NOMO-1 treated with dmso at 0.1 percent for 144 hours (cell line): ENCODE data around the gene ANKRD66.

Experiments
- DNase-seq: peaks from one replicate; lab custom pipeline; 2025; ENCODE audit not compliant: unreplicated experiment; lab: John Stamatoyannopoulos, UW

The ANKRD66 gene

DNA sequence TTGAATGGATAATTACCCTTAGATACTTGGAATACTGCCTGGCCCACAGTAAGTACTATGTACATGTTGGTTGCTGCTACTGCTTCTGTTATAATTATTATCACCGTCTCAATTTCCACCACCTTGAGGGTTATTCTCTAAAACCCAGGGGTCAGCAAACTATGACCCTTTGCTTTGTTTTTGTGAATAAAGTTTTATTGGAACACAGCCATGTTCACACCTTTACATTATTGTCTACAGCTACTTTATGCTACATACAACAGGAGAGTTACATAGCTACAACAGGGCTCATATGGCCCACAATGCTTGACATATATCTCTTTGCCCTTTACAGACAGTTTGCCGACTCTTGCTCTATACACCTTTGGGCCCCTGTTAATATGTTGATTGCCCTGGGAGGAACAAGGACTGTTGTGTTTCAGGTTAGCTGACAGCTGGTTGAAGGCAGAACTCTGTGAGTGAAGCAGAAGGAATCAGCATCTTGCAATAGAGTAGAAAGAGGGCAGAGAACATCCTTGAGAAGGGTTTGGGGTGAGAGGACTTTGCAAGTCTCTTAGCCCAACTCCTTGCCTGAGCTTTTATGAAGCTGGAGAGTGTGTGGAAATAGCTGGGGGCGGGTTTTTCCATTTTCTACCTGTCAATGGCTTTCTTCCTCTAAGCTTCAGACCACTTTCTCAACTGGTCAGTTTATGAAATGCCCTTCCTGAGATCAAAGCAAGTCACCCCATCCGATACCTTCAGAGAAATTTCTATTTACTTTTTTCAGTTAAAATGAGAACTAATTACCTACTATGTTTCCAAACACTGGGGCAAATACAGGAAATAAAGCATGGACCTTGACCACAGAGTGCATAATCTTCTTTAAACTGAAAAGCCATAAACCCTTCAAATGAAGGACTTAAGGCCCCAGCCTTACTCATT is 43.0 kb downstream of the ANKRD66 start:
- DNase-seq = peak; percentile 79

GRCh38 chr6:46790355-46790874 is 43.7 kb downstream of the ANKRD66 start:
- no peak for DNase-seq

DNA sequence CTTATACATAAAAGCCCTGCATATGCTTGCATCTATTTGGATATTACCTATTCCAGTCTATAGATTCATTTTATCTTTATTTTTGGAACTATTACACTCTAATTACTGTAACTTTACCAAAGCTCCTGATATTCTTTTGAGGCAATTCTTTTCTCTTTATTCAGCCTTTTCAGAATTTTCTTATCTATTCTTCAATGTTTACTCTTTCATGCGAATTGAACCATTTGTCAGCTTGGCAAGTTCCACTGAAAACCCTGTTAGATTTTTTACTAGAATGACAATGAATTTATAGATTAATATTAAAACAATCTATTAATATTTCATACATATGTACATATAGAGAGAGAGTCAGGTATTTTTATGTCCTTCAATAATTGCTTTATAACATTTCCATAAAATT is 45.9 kb downstream of the ANKRD66 start:
- DNase-seq = no peak

DNA sequence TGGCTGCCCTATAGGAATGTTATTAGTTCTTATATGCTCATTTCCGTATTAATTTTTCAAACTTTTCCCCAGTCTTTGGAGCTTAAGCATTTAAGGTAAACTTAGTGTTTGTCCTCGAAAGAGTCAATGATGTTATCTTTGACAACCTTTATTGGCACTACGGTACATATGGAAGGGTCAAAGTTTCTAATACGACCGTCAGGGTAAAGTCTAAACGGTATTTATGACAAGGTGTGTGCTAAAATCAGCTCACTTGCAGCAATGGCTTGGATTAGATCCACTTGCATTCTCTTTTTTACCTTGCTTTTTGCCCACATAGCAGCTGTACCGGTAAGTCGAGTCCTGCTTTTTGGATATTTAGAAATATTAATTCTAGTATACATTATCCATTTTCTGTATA is 46.4 kb downstream of the ANKRD66 start, which contains the start of gene MEP1A:
TSS of gene MEP1A (plus strand) at position 252 of the 400 bp plus-strand sequence. CDS start at position 262, 10 bp downstream.
- DNase-seq = no peak

DNA sequence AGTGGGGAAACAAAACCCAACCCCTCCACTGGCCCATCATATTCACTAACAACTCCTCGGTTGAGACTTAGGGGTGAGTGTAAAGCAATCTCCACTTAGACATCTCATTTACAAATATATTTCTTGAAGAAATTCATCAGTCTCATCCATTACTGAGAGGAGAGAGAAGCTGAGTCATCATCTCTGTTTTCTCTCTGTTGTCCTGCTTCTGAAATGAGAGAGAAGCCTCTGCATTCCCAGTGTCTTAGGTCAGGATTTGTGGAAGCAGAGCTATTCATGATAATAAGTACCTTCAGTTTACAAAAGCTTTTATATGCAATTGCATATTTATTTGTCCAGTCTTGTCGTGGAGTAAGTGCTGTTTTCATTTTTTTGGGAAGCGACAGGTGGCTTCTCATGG is 47.3 kb downstream of the ANKRD66 start:
- DNase-seq = no peak

GRCh38 chr6:46795816-46796215 is 49.1 kb downstream of the ANKRD66 start:
- no peak for DNase-seq

DNA sequence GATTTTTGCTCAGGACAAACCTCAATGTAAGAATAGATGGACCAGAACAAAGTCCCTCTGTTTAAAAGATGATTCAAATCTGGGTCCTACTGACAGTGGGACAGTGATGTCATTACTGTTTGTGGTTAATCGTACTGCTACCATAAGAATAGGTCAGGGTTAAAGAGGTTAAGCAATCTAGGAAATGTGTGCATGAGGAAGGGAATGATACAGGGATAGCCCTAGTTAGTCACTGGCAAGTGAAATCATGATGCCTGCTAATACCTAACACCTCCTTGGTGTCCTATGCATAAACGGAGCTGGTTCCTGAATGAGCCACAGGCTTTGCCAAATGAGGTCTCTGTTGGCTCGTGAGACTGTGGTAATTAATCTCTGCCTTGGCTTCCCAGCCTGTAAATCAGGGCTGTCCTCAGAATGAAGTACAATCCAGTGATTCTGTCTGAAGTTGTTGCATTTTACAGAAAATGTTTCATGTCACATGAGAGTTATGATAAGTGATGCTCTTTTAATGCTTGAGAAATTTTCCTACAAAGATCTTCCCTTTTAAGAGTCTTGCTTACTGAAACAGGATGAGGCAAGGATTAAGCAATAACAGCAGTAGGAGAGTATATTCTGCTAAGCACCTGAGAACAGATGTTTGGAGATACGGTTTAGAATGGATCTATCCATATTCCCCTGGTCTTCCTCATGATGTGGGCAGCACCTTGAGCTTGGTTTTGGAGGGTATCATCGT is 50.3 kb downstream of the ANKRD66 start:
- DNase-seq = no peak

GRCh38 chr6:46799657-46800056 is 52.9 kb downstream of the ANKRD66 start:
- DNase-seq = no peak

- DNase-seq = peak; percentile 87
These were observed 62.1 kb downstream of the ANKRD66 start for GRCh38 chr6:46808806-46809205.
